Measurements from ENCODE around the gene AK9.

DNA sequence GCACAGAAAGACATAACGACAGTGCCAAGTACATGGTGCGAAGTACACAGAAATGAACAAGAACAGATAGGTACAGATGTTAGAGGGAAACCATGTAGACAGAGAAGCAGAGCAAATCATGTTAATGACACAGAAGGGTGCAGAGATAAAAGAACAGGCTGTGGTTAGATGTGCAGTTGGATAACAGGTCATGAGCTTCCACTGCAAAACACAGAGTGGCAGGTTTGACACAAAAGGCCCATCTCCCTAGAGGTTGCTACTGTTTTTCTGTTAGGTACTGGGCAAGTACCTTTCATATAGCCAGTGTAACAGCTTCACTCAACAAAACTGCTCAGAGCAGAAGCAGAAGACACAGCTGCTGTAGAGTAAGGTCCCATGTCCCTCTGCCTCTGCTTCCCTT, 84.6 kb downstream of the AK9 start:
- TF ChIP-seq, protein P1, sequence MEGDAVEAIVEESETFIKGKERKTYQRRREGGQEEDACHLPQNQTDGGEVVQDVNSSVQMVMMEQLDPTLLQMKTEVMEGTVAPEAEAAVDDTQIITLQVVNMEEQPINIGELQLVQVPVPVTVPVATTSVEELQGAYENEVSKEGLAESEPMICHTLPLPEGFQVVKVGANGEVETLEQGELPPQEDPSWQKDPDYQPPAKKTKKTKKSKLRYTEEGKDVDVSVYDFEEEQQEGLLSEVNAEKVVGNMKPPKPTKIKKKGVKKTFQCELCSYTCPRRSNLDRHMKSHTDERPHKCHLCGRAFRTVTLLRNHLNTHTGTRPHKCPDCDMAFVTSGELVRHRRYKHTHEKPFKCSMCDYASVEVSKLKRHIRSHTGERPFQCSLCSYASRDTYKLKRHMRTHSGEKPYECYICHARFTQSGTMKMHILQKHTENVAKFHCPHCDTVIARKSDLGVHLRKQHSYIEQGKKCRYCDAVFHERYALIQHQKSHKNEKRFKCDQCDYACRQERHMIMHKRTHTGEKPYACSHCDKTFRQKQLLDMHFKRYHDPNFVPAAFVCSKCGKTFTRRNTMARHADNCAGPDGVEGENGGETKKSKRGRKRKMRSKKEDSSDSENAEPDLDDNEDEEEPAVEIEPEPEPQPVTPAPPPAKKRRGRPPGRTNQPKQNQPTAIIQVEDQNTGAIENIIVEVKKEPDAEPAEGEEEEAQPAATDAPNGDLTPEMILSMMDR (conservative IDR thresholded peaks at IDR 0.05; ENCODE audit: low read depth, low read length) = no peak
- no peak for TF ChIP-seq EZH2 (IDR thresholded peaks at IDR 0.05; ENCODE audit: low read length, unreplicated experiment)
- no peak for TF ChIP-seq EZH2phosphoT487 (IDR thresholded peaks at IDR 0.05; ENCODE audit: borderline replicate concordance, low read length)

Data from PC-3 (cell line).